Breast epithelium (tissue), 4 donors: ENCODE results near the gene TTC7B. TPM values are rescaled to one million over a fixed set of nuclear protein-coding genes. Genes with fewer than 3 reads are reported as not detected.

Source experiments
- DNase-seq, 2 donors: peaks; one replicate each; pipeline ENCODE4 v3.0.0-alpha.2; 2019; ENCODE audit warnings: low spot score in 2 of 2
- H3K27ac ChIP-seq, 2 donors: fragments of 200-600 bp; sonication (generic) in 1 of 2; one replicate each; pipeline ENCODE4 v1.5.1; 2016 to 2019; ENCODE audit warnings: mild to moderate bottlenecking in 1 of 2
- H3K27me3 ChIP-seq, 2 donors: fragments of 200-600 bp; sonication (generic) in 1 of 2; one replicate each; pipeline versions ENCODE4 v1.5.1 to v1.6.0; 2017 to 2019; ENCODE audit warnings: control low read depth in 1 of 2, mild to moderate bottlenecking in 1 of 2
- H3K36me3 ChIP-seq: fragments of 200-600 bp; one replicate; pipeline ENCODE4 v1.5.1; 2019
- H3K4me1 ChIP-seq, 2 donors: fragments of 200-600 bp; sonication (generic); one replicate each; pipeline ENCODE4 v1.5.1; 2016 to 2019; ENCODE audit warnings: control low read depth in 1 of 2
- H3K4me3 ChIP-seq, 3 donors: fragments of 200-600 bp; sonication (generic); 1 replicate in 2 of 3; 2 replicates in 1 of 3; pipeline ENCODE4 v1.5.1; 2016 to 2019; ENCODE audit warnings: mild to moderate bottlenecking in 3 of 3, moderate library complexity in 2 of 3
- H3K9me3 ChIP-seq, 2 donors: fragments of 200-600 bp; sonication (generic) in 1 of 2; one replicate each; pipeline ENCODE4 v1.5.1; 2016 to 2019; ENCODE audit warnings: control low read depth in 1 of 2
- CTCF ChIP-seq, 3 donors: fragments of 450-650 bp; IDR thresholded peaks; one replicate each; pipeline ENCODE4 v1.5.1; 2016 to 2017; ENCODE audit warnings: antibody characterized with exemption in 3 of 3, mild to moderate bottlenecking in 3 of 3, moderate library complexity in 3 of 3
- POLR2A ChIP-seq: fragments of 450-650 bp; IDR thresholded peaks from one replicate; pipeline ENCODE4 v1.6.1; 2016; ENCODE audit warnings: antibody characterized with exemption, mild to moderate bottlenecking, moderate library complexity
- POLR2AphosphoS5 ChIP-seq, 3 donors: sonication (generic); formaldehyde crosslinking; IDR thresholded peaks; one replicate each; pipeline ENCODE4 v1.6.1; 2017; ENCODE audit warnings: antibody characterized with exemption in 3 of 3
- intact Hi-C: fragments of 100-400 bp; cut with DNase I; formaldehyde crosslinking; loops from one replicate; pipeline ENCODE4 v1.15.1; 2023; ENCODE audit warnings: low total_unique reads
- total RNA-seq, 3 donors: library from RNA; depleted of rRNA; stranded (reverse); fragments of >200 nt; gene quantifications; one replicate each; pipeline ENCODE4 v1.1.0, GENCODE V29; 2016

Gene TTC7B
- total RNA-seq, 3 donors from 2014 or later, result 14.0 to 29.1 (median 22.0) TPM

- H3K27me3 ChIP-seq, result no peaks in the 10 kb centered on the region
- H3K9me3 ChIP-seq, result no peaks in the 10 kb centered on the region
- no peak for TF ChIP-seq POLR2A
- TF ChIP-seq POLR2AphosphoS5 (IDR thresholded peaks at IDR 0.05), result no peak
- no peak for TF ChIP-seq CTCF (IDR thresholded peaks at IDR 0.05)
- intact Hi-C loops, result no loop called here
- no peak overlapping the region for H3K27ac ChIP-seq
- H3K36me3 ChIP-seq, result no peaks in the 10 kb centered on the region
- no peak overlapping the region for H3K4me3 ChIP-seq
- no peaks in the 10 kb centered on the region for H3K4me1 ChIP-seq
- no peak for DNase-seq
Observed at GRCh38 chr14:90603841-90604240, 212.4 kb downstream of the TTC7B start.

- Histone ChIP-seq H3K4me3 (no peak overlapping the region), H3K27ac (no peak overlapping the region), H3K4me1 (no peaks in the 10 kb centered on the region), H3K36me3 (no peaks in the 10 kb centered on the region), H3K27me3 (no peaks in the 10 kb centered on the region), H3K9me3 (no peaks in the 10 kb centered on the region)
- intact Hi-C loops, result no loop called here
- DNase-seq, result no peak
- TF ChIP-seq POLR2A (no peak), CTCF (IDR thresholded peaks at IDR 0.05) (no peak), POLR2AphosphoS5 (IDR thresholded peaks at IDR 0.05) (no peak)
Observed at GRCh38 chr14:90603336-90603735, 212.9 kb downstream of the TTC7B start.

GRCh38 chr14:90602088-90602687, 214.0 kb downstream of the TTC7B start:
- Histone ChIP-seq H3K27me3 (no peaks in the 10 kb centered on the region), H3K9me3 (no peaks in the 10 kb centered on the region), H3K36me3 (no peaks in the 10 kb centered on the region), H3K27ac (no peak overlapping the region), H3K4me1 (no peaks in the 10 kb centered on the region), H3K4me3 (no peak overlapping the region)
- no peak for DNase-seq
- intact Hi-C loops, result no loop called here
- no peak for TF ChIP-seq CTCF (IDR thresholded peaks at IDR 0.05)

- intact Hi-C loops, result no loop called here
- no peaks in the 10 kb centered on the region for H3K9me3 ChIP-seq
- no peak for DNase-seq
- TF ChIP-seq CTCF (IDR thresholded peaks at IDR 0.05) (no peak), POLR2A (no peak), POLR2AphosphoS5 (IDR thresholded peaks at IDR 0.05) (no peak)
- H3K4me3 ChIP-seq, result no peak overlapping the region
- no peaks in the 10 kb centered on the region for H3K36me3 ChIP-seq
- H3K4me1 ChIP-seq, result no peaks in the 10 kb centered on the region
- no peaks in the 10 kb centered on the region for H3K27me3 ChIP-seq
- no peak overlapping the region for H3K27ac ChIP-seq
Observed at GRCh38 chr14:90601563-90601962, 214.7 kb downstream of the TTC7B start.

GRCh38 chr14:90600619-90601018, 215.6 kb downstream of the TTC7B start:
- intact Hi-C loops, result no loop called here
- Histone ChIP-seq H3K27me3 (no peaks in the 10 kb centered on the region), H3K27ac (no peak overlapping the region), H3K4me1 (no peaks in the 10 kb centered on the region), H3K36me3 (no peaks in the 10 kb centered on the region), H3K9me3 (no peaks in the 10 kb centered on the region), H3K4me3 (no peak overlapping the region)
- DNase-seq, result no peak
- TF ChIP-seq POLR2A (no peak), POLR2AphosphoS5 (IDR thresholded peaks at IDR 0.05) (no peak), CTCF (IDR thresholded peaks at IDR 0.05) (no peak)
